Endothelial cell (in vitro differentiated cells): ENCODE results near the gene IGF2BP3. TPM values are rescaled to one million over a fixed set of nuclear protein-coding genes. Genes with fewer than 3 reads are reported as not detected.
A peak's percentile ranks its signal among the peaks of the same experiment; 100 is the strongest.
"Not testable (repeated sequence)": the region's sequence is repeated elsewhere in the genome, so short reads cannot be mapped to it uniquely, and the experiment has no call there.

ENCODE experiments used
- DNase-seq: peaks from one replicate; pipeline ENCODE4 v3.0.0; 2021; ENCODE audit warnings: low spot score
- H3K27ac Mint-ChIP-seq: one replicate; pipeline ENCODE4 v1.8.0; 2021; ENCODE audit warnings: mixed read lengths, inconsistent platforms; ENCODE audit not compliant: unreplicated experiment
- H3K27me3 Mint-ChIP-seq: one replicate; pipeline ENCODE4 v1.8.0; 2021; ENCODE audit warnings: mild to moderate bottlenecking, moderate library complexity, mixed read lengths, inconsistent platforms; ENCODE audit not compliant: unreplicated experiment
- H3K36me3 Mint-ChIP-seq: one replicate; pipeline ENCODE4 v1.8.0; 2021; ENCODE audit warnings: mild to moderate bottlenecking, low read depth, mixed read lengths, inconsistent platforms; ENCODE audit not compliant: unreplicated experiment
- H3K4me1 Mint-ChIP-seq: one replicate; pipeline ENCODE4 v1.8.0; 2021; ENCODE audit warnings: mild to moderate bottlenecking, mixed read lengths, inconsistent platforms; ENCODE audit not compliant: unreplicated experiment
- H3K4me3 Mint-ChIP-seq: one replicate; pipeline ENCODE4 v1.8.0; 2021; ENCODE audit warnings: mild to moderate bottlenecking, mixed read lengths, inconsistent platforms; ENCODE audit not compliant: unreplicated experiment
- H3K9me3 Mint-ChIP-seq: one replicate; pipeline ENCODE4 v1.8.0; 2021; ENCODE audit warnings: mixed read lengths, inconsistent platforms; ENCODE audit not compliant: unreplicated experiment
- CTCF ChIP-seq: fragments of 200-600 bp; sonication (generic); IDR thresholded peaks from one replicate; pipeline ENCODE4 v1.5.0; 2021; ENCODE audit warnings: antibody characterized with exemption; ENCODE audit not compliant: unreplicated experiment
- total RNA-seq: library from RNA; stranded (reverse); fragmentation: NEBNext Ultra II Directional; extraction: Animal tissue kit (Norgen Biotek cat#: 25700); gene quantifications from one replicate; pipeline ENCODE4 v1.2.1, GENCODE V29; 2021; ENCODE audit not compliant: unreplicated experiment

IGF2BP3 gene
- total RNA-seq, 1 donor from 2014 or later = 92.8 TPM

DNA sequence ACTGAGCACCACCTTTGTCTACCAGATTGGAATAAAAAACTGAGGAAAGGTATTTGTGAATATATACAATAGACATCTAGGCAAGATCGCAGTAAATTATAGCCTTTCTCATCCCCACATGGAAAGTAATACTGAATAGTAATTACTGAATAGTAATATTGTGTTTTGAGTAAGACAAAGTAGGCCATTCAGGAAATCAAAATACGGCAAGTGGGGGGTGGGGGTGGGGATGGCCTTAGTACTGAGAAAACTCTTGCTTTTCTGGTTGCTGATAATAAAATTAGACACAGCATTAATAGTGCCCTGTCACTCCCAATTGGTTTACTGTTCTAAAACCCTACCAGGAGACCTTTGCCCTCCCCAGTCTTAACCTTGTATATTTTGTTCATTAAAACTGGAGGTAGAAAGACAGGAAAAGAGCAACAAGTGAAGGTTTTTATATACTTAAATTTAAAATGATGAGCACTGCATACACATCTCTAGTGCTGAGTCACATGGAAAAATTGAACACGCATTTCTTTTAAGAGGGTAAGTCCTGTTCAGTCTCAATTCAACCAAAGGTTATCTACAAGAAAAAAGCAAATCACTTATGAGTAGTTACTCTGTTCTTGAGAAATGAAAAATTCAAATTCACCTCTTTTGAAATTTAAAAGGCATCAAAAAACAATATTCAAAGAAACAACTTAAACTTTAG lies 65.6 kb downstream of the IGF2BP3 start:
- H3K27ac Mint-ChIP-seq = peak overlapping the region; percentile 58
- H3K36me3 Mint-ChIP-seq = peaks cover 36% of the 10 kb centered on the region

GRCh38 chr7:23403970-23404369 lies 66.3 kb downstream of the IGF2BP3 start:
- no peak for DNase-seq
- Mint-ChIP-seq H3K27ac (no peak overlapping the region), H3K9me3 (no peaks in the 10 kb centered on the region), H3K36me3 (peaks cover 30% of the 10 kb centered on the region), H3K27me3 (no peaks in the 10 kb centered on the region), H3K4me3 (no peak overlapping the region), H3K4me1 (no peaks in the 10 kb centered on the region)
- no peak for TF ChIP-seq CTCF

More for the DNA sequence above, 65.6 kb downstream of the IGF2BP3 start:
- Mint-ChIP-seq H3K9me3 (no peaks in the 10 kb centered on the region), H3K4me1 (no peaks in the 10 kb centered on the region), H3K27me3 (no peaks in the 10 kb centered on the region), H3K4me3 (no peak overlapping the region)
- no peak for TF ChIP-seq CTCF
- no peak for DNase-seq

DNA sequence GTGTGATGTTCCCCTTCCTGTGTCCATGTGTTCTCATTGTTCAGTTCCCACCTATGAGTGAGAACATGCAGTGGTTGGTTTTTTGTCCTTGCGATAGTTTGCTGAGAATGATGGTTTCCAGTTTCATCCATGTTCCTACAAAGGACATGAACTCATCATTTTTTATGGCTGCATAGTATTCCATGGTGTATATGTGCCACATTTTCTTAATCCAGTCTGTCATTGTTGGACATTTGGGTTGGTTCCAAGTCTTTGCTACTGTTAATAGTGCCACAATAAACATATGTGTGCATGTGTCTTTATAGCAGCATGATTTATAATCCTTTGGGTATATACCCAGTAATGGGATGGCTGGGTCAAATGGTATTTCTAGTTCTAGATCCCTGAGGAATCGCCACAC lies 72.2 kb downstream of the IGF2BP3 start:
- H3K4me1 Mint-ChIP-seq, H3K9me3 Mint-ChIP-seq, H3K4me3 Mint-ChIP-seq, H3K27ac Mint-ChIP-seq, DNase-seq, H3K27me3 Mint-ChIP-seq: not testable (repeated sequence)
- peaks cover 12% of the 10 kb centered on the region for H3K36me3 Mint-ChIP-seq

DNA sequence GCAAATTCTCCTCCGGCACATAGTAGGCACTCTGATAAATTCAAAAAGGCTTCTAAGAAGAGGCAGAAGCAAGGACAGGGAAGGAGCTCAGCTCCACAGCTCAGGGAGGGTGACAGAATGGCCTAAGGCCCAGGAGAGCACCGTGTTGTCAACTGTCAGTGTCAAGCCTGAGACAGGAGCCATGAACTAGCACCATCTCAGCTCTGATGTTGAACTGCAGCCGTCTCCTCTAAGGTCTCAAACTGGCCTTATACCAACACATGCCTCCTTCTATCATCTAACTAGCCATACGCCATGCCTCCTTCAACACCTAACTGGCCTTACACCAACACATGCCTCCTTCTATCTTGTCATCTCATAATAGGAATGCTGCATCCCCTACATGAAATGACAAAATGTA lies 73.0 kb downstream of the IGF2BP3 start:
- no peak overlapping the region for H3K4me3 Mint-ChIP-seq
- H3K27ac Mint-ChIP-seq = no peak overlapping the region
- no peak for DNase-seq
- no peak for TF ChIP-seq CTCF
- peaks cover 4% of the 10 kb centered on the region for H3K27me3 Mint-ChIP-seq
- peaks cover 13% of the 10 kb centered on the region for H3K36me3 Mint-ChIP-seq
- H3K4me1 Mint-ChIP-seq = peaks cover 3% of the 10 kb centered on the region
- no peaks in the 10 kb centered on the region for H3K9me3 Mint-ChIP-seq

DNA sequence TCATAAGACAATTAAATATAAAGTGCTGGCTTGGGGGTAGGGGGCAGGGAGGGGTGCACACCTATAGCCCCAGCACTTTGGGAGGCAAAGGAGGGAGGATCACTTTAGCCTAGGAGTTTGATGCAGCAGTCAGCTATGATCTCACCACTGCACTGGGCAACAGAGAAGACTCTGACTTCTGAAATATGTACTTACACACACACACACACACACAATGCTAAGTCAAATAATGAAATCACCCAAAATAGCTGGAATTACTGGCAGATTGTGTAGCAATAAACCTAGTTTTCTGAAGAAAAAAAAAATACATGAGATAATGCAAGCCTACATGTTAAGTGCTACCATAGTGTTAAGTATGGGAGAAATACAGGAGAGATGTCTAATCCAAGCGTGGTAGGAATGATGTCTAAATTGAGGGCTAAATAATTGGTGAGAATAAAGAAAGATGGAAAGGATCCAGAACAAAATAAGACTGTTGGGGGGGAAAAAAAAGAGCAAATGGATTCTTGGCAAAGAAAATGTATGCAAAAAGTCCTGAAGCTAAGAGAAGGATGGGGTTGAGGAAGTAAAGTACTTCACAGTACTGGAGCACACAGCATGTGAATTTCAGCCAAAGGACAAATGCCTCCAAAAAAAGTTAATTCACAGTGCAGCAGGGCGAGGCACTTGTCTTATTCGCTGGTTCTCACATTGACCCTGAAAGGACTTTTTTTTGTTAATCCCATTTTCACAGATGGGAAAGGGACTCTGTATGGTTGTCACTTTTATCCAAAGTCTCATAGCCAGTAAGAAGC lies 73.9 kb downstream of the IGF2BP3 start:
- no peak overlapping the region for H3K27ac Mint-ChIP-seq
- DNase-seq = no peak
- H3K4me1 Mint-ChIP-seq = peaks cover 3% of the 10 kb centered on the region
- no peak for TF ChIP-seq CTCF
- H3K9me3 Mint-ChIP-seq = no peaks in the 10 kb centered on the region
- peaks cover 13% of the 10 kb centered on the region for H3K36me3 Mint-ChIP-seq
- H3K4me3 Mint-ChIP-seq = no peak overlapping the region
- H3K27me3 Mint-ChIP-seq = peaks cover 4% of the 10 kb centered on the region
